Mesothelial cell of epicardium (in vitro differentiated cells): ENCODE results near the gene ALOX15B. TPM values are rescaled to one million over a fixed set of nuclear protein-coding genes. Genes with fewer than 3 reads are reported as not detected.
"Not testable (repeated sequence)": the region's sequence is repeated elsewhere in the genome, so short reads cannot be mapped to it uniquely, and the experiment has no call there.

ENCODE experiments used
- DNase-seq, 2 experiments: peaks; one replicate each; pipeline ENCODE4 v3.0.0; 2021; ENCODE audit warnings: low spot score in 2 of 2; ENCODE audit not compliant: unreplicated experiment in 2 of 2
- H3K27ac Mint-ChIP-seq: 2 replicates; pipeline ENCODE4 v1.8.0; 2021; ENCODE audit warnings: mixed read lengths
- H3K27me3 Mint-ChIP-seq: 2 replicates; pipeline ENCODE4 v1.8.0; 2021; ENCODE audit warnings: low read depth, mixed read lengths
- H3K36me3 Mint-ChIP-seq: 2 replicates; pipeline ENCODE4 v1.8.0; 2021; ENCODE audit warnings: mixed read lengths
- H3K4me1 Mint-ChIP-seq: 2 replicates; pipeline ENCODE4 v1.8.0; 2021; ENCODE audit warnings: mixed read lengths
- H3K4me3 Mint-ChIP-seq: 2 replicates; pipeline ENCODE4 v1.8.0; 2021; ENCODE audit warnings: mild to moderate bottlenecking, moderate library complexity, mixed read lengths
- H3K9me3 Mint-ChIP-seq: 2 replicates; pipeline ENCODE4 v1.8.0; 2021; ENCODE audit warnings: mixed read lengths
- total RNA-seq: library from RNA; stranded (reverse); gene quantifications from 3 replicates; pipeline ENCODE4 v1.2.1, GENCODE V29; 2021
- TF ChIP-seq, protein P1 (sequence below): fragments of 200-600 bp; sonication (generic); IDR thresholded peaks from one replicate; pipeline ENCODE4 v1.5.0; 2021; ENCODE audit warnings: antibody characterized with exemption; ENCODE audit not compliant: unreplicated experiment

ALOX15B gene
- total RNA-seq, 1 donor from 2014 or later = not detected

- Mint-ChIP-seq H3K27ac (no peak overlapping the region), H3K4me1 (peaks cover 19% of the 10 kb centered on the region)
These were observed 18.9 kb upstream of the ALOX15B start for GRCh38 chr17:8019665-8020650.

DNA sequence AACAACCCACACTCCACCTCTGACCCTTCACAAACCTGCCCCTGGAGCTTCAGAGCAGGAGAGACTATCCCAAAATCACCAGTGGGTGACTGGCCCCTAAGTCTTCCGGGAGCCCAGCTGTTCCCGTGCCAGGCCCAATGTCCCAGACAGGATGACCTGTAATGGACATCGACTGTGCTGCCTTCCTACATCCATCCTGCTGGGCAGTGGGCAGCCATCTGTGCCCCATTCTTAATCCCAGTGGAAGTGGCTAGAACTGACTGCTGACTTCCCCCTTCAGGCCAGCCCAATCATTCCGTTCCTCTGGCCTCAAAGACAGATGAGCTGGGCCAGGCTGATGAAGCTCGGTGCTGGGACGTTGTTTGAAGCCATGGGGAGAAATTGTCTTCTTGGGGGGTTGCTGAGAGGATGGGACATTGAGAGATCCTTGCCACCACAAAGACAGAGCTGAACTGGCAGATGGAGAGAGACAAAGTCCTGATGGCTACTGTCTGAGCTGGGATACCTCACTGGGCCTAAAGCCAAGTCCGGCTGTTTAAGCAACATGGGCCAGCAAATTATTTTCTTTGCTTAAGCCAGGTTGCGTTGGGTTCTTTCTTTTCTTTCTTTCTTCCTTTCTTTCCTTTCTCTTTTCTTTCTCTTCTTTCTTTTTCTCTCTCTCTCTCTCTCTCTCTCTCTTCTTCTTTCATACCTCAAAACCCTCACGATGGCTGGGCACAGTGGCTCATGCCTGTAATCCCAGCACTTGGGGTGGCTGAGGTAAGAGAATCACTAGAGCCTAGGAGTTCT lies 17.9 kb upstream of the ALOX15B start:
- Mint-ChIP-seq H3K27me3 (peaks cover 3% of the 10 kb centered on the region), H3K27ac (no peak overlapping the region), H3K36me3 (no peaks in the 10 kb centered on the region), H3K4me3 (no peak overlapping the region), H3K9me3 (no peaks in the 10 kb centered on the region), H3K4me1 (peaks cover 19% of the 10 kb centered on the region)
- DNase-seq = no peak
- TF ChIP-seq, protein P1, sequence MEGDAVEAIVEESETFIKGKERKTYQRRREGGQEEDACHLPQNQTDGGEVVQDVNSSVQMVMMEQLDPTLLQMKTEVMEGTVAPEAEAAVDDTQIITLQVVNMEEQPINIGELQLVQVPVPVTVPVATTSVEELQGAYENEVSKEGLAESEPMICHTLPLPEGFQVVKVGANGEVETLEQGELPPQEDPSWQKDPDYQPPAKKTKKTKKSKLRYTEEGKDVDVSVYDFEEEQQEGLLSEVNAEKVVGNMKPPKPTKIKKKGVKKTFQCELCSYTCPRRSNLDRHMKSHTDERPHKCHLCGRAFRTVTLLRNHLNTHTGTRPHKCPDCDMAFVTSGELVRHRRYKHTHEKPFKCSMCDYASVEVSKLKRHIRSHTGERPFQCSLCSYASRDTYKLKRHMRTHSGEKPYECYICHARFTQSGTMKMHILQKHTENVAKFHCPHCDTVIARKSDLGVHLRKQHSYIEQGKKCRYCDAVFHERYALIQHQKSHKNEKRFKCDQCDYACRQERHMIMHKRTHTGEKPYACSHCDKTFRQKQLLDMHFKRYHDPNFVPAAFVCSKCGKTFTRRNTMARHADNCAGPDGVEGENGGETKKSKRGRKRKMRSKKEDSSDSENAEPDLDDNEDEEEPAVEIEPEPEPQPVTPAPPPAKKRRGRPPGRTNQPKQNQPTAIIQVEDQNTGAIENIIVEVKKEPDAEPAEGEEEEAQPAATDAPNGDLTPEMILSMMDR = no peak

More at GRCh38 chr17:8019665-8020650, 18.9 kb upstream of the ALOX15B start:
- H3K36me3 Mint-ChIP-seq = no peaks in the 10 kb centered on the region
- H3K27me3 Mint-ChIP-seq = peaks cover 7% of the 10 kb centered on the region
- no peak overlapping the region for H3K4me3 Mint-ChIP-seq
- no peak for DNase-seq
- H3K9me3 Mint-ChIP-seq = no peaks in the 10 kb centered on the region
- TF ChIP-seq, protein P1 = no peak

GRCh38 chr17:8021565-8022359 lies 17.1 kb upstream of the ALOX15B start:
- no peak for DNase-seq
- TF ChIP-seq, protein P1 = no peak
- Mint-ChIP-seq H3K36me3 (no peaks in the 10 kb centered on the region), H3K27ac (no peak overlapping the region), H3K4me1 (peaks cover 15% of the 10 kb centered on the region), H3K27me3 (no peaks in the 10 kb centered on the region), H3K4me3 (no peak overlapping the region), H3K9me3 (no peaks in the 10 kb centered on the region)

DNA sequence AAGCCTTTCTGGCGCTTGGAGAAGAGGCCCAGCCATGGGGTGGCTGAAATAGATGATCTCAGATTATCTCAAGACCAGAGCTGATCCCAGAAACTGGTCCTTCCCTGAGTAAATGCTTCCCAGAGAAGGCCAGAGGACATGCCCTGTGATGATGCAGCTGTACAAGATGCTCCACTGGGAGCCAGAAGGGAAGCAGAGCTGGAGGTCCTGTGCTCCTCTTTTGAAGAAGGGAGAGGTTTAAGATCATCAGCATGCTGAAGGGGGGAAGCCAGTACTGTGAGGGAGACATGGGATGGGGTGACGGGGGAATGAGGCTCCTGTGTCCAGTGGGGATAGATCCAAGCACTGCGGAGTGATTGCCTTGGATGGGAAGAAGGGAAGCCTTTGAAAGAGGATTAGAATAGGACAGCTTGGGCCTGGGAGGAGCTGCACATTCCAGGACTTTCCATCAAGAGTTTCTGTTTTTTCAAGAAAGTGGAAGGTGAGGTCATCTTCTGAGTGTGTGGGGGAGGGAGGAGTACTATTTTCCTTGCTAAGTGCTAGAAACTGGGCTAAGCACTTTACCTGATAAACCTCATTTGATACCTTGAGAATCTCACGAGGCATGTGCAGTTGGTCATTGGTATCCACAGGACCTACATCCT lies 16.4 kb upstream of the ALOX15B start:
- TF ChIP-seq, protein P1 = no peak

GRCh38 chr17:8024161-8024560 lies 14.7 kb upstream of the ALOX15B start:
- Mint-ChIP-seq H3K4me1 (peaks cover 11% of the 10 kb centered on the region), H3K27me3 (peaks cover 14% of the 10 kb centered on the region), H3K27ac (peak overlapping the region; percentile 4)
- not testable (repeated sequence) for H3K4me3 Mint-ChIP-seq, H3K36me3 Mint-ChIP-seq, H3K9me3 Mint-ChIP-seq, DNase-seq

More for the DNA sequence above, 16.4 kb upstream of the ALOX15B start:
- Mint-ChIP-seq H3K9me3 (no peaks in the 10 kb centered on the region), H3K27me3 (peaks cover 5% of the 10 kb centered on the region), H3K27ac (peak overlapping the region; percentile 5), H3K36me3 (no peaks in the 10 kb centered on the region), H3K4me1 (peaks cover 13% of the 10 kb centered on the region), H3K4me3 (no peak overlapping the region)
- DNase-seq = no peak
